ENCODE results near the gene ADM2. TPM values are rescaled to one million over a fixed set of nuclear protein-coding genes. Genes with fewer than 3 reads are reported as not detected.

The ADM2 gene
- total and polyA plus RNA-seq, 2 of the 13 experiments (the other 11 are each of a cell fraction or from before 2014, with no cell fraction given), result 1.2 to 3.0 TPM

DNA sequence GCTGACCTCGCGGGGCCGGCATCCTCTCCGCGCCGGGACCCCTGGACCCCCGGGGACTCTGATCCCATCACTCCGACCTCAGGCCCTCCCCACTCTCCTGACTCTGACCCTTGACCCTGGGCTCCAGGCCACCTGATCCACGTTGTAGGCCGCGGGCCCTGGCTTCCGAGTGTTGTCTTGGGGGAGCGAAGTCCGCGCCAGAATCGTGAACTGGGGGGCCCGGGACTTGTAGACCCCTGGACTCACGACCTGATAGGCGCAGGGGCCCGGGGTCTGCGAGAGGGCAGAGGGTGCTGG, 49.2 kb downstream of the ADM2 start (continued):
- TF ChIP-seq NONO (IDR thresholded peaks at IDR 0.05) (no peak), NONO (CRISPR knock-in tag; conservative IDR thresholded peaks at IDR 0.05) (peak; percentile 98), SMC3 (IDR thresholded peaks at IDR 0.05; ENCODE audit: low read length) (no peak), KLF9 (CRISPR knock-in tag; IDR thresholded peaks at IDR 0.05; ENCODE audit: low read depth) (no peak), ZNF317 (CRISPR knock-in tag; IDR thresholded peaks at IDR 0.05) (peak; percentile 46; the same call in 1 of the 2 replicates), ZNF749 (CRISPR knock-in tag; IDR thresholded peaks at IDR 0.05; ENCODE audit: borderline replicate concordance) (0 out of 2 replicates have a peak, but pooled peaks have one; percentile 14), EZH2 (conservative IDR thresholded peaks at IDR 0.05; ENCODE audit: low read depth, low read length) (no peak), ZNF256 (CRISPR knock-in tag; conservative IDR thresholded peaks at IDR 0.05) (no peak), ZBTB1 (CRISPR knock-in tag; IDR thresholded peaks at IDR 0.05; ENCODE audit: borderline replicate concordance) (no peak; the same call in 1 of the 2 replicates), REPIN1 (CRISPR knock-in tag; IDR thresholded peaks at IDR 0.05; ENCODE audit: borderline replicate concordance, low read depth) (no peak), ZMAT3 (CRISPR knock-in tag; conservative IDR thresholded peaks at IDR 0.05) (no peak), SRSF9 (IDR thresholded peaks at IDR 0.05; ENCODE audit: borderline replicate concordance, insufficient read depth, low read depth, low read length, poor library complexity, severe bottlenecking) (no peak), TOE1 (CRISPR knock-in tag; IDR thresholded peaks at IDR 0.05) (no peak)
- TF ChIP-seq, protein P1, sequence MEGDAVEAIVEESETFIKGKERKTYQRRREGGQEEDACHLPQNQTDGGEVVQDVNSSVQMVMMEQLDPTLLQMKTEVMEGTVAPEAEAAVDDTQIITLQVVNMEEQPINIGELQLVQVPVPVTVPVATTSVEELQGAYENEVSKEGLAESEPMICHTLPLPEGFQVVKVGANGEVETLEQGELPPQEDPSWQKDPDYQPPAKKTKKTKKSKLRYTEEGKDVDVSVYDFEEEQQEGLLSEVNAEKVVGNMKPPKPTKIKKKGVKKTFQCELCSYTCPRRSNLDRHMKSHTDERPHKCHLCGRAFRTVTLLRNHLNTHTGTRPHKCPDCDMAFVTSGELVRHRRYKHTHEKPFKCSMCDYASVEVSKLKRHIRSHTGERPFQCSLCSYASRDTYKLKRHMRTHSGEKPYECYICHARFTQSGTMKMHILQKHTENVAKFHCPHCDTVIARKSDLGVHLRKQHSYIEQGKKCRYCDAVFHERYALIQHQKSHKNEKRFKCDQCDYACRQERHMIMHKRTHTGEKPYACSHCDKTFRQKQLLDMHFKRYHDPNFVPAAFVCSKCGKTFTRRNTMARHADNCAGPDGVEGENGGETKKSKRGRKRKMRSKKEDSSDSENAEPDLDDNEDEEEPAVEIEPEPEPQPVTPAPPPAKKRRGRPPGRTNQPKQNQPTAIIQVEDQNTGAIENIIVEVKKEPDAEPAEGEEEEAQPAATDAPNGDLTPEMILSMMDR (CRISPR knock-in tag; IDR thresholded peaks at IDR 0.05), result no peak
- TF ChIP-seq, protein P2, sequence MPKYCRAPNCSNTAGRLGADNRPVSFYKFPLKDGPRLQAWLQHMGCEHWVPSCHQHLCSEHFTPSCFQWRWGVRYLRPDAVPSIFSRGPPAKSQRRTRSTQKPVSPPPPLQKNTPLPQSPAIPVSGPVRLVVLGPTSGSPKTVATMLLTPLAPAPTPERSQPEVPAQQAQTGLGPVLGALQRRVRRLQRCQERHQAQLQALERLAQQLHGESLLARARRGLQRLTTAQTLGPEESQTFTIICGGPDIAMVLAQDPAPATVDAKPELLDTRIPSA (CRISPR knock-in tag; IDR thresholded peaks at IDR 0.05; ENCODE audit: borderline replicate concordance), result no peak
- TF ChIP-seq, protein P3, sequence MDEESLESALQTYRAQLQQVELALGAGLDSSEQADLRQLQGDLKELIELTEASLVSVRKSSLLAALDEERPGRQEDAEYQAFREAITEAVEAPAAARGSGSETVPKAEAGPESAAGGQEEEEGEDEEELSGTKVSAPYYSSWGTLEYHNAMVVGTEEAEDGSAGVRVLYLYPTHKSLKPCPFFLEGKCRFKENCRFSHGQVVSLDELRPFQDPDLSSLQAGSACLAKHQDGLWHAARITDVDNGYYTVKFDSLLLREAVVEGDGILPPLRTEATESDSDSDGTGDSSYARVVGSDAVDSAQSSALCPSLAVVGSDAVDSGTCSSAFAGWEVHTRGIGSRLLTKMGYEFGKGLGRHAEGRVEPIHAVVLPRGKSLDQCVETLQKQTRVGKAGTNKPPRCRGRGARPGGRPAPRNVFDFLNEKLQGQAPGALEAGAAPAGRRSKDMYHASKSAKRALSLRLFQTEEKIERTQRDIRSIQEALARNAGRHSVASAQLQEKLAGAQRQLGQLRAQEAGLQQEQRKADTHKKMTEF (CRISPR knock-in tag; IDR thresholded peaks at IDR 0.05), result no peak; the same call in 1 of the 2 replicates
- TF ChIP-seq, protein P4, sequence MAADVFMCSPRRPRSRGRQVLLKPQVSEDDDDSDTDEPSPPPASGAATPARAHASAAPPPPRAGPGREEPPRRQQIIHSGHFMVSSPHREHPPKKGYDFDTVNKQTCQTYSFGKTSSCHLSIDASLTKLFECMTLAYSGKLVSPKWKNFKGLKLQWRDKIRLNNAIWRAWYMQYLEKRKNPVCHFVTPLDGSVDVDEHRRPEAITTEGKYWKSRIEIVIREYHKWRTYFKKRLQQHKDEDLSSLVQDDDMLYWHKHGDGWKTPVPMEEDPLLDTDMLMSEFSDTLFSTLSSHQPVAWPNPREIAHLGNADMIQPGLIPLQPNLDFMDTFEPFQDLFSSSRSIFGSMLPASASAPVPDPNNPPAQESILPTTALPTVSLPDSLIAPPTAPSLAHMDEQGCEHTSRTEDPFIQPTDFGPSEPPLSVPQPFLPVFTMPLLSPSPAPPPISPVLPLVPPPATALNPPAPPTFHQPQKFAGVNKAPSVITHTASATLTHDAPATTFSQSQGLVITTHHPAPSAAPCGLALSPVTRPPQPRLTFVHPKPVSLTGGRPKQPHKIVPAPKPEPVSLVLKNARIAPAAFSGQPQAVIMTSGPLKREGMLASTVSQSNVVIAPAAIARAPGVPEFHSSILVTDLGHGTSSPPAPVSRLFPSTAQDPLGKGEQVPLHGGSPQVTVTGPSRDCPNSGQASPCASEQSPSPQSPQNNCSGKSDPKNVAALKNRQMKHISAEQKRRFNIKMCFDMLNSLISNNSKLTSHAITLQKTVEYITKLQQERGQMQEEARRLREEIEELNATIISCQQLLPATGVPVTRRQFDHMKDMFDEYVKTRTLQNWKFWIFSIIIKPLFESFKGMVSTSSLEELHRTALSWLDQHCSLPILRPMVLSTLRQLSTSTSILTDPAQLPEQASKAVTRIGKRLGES (CRISPR knock-in tag; IDR thresholded peaks at IDR 0.05; ENCODE audit: borderline replicate concordance), result no peak
- TF ChIP-seq, protein P5, sequence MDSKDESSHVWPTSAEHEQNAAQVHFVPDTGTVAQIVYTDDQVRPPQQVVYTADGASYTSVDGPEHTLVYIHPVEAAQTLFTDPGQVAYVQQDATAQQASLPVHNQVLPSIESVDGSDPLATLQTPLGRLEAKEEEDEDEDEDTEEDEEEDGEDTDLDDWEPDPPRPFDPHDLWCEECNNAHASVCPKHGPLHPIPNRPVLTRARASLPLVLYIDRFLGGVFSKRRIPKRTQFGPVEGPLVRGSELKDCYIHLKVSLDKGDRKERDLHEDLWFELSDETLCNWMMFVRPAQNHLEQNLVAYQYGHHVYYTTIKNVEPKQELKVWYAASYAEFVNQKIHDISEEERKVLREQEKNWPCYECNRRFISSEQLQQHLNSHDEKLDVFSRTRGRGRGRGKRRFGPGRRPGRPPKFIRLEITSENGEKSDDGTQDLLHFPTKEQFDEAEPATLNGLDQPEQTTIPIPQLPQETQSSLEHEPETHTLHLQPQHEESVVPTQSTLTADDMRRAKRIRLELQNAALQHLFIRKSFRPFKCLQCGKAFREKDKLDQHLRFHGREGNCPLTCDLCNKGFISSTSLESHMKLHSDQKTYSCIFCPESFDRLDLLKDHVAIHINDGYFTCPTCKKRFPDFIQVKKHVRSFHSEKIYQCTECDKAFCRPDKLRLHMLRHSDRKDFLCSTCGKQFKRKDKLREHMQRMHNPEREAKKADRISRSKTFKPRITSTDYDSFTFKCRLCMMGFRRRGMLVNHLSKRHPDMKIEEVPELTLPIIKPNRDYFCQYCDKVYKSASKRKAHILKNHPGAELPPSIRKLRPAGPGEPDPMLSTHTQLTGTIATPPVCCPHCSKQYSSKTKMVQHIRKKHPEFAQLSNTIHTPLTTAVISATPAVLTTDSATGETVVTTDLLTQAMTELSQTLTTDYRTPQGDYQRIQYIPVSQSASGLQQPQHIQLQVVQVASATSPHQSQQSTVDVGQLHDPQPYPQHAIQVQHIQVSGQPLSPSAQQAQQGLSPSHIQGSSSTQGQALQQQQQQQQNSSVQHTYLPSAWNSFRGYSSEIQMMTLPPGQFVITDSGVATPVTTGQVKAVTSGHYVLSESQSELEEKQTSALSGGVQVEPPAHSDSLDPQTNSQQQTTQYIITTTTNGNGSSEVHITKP (CRISPR knock-in tag; IDR thresholded peaks at IDR 0.05; ENCODE audit: low read depth), result no peak
- TF ChIP-seq, protein P6, sequence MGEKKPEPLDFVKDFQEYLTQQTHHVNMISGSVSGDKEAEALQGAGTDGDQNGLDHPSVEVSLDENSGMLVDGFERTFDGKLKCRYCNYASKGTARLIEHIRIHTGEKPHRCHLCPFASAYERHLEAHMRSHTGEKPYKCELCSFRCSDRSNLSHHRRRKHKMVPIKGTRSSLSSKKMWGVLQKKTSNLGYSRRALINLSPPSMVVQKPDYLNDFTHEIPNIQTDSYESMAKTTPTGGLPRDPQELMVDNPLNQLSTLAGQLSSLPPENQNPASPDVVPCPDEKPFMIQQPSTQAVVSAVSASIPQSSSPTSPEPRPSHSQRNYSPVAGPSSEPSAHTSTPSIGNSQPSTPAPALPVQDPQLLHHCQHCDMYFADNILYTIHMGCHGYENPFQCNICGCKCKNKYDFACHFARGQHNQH (CRISPR knock-in tag; IDR thresholded peaks at IDR 0.05), result no peak

All from HepG2 (cell line).